ENCODE results near the gene OSBPL2. TPM values are rescaled to one million over a fixed set of nuclear protein-coding genes. Genes with fewer than 3 reads are reported as not detected.

Gene OSBPL2
- total and polyA plus RNA-seq, 12 donors, result 12.6 to 55.7 (median 39.8) TPM

DNA sequence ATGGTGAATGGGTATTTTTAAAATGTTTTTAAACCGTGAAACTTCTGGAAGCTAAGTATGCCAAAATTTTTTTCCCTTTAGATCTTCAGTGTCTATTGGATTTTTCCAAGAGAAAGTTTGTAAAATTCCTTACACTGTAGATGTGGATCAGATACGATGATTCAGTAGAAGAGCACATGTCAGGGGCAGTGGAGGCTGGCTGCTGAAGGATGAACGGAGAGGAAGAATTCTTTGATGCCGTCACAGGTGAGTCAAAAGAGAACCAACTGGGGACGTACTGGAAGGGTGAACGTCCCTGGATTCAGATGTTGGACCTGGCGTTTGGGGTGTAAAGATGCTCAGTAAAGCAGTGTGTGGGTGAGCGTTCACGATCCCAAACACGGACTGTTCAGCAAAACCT is 17.7 kb downstream of the OSBPL2 start:
- intact Hi-C loops (cut with DNase I), result loop anchor here in 1 of 10 donors (10.0 kb wide), 1 partner anchor 231 kb away; no protein-coding TSS in a partner anchor
- Histone ChIP-seq H3K9me3 (no peaks in the 10 kb centered on the region), H3K27ac (no peak overlapping the region), H3K36me3 (peaks cover 2 to 66% (median 35%) of the 10 kb centered on the region in 9 donors), H3K4me1 (peaks cover 4 to 44% (median 16%) of the 10 kb centered on the region in 9 donors), H3K4me3 (no peak overlapping the region), H3K27me3 (no peaks in the 10 kb centered on the region)
- ATAC-seq, result no peak
- no peak for DNase-seq
- WGBS, 2 donors, result 96% methylated on average over 10 of the region's 10 CpGs
- TF ChIP-seq, protein P1, sequence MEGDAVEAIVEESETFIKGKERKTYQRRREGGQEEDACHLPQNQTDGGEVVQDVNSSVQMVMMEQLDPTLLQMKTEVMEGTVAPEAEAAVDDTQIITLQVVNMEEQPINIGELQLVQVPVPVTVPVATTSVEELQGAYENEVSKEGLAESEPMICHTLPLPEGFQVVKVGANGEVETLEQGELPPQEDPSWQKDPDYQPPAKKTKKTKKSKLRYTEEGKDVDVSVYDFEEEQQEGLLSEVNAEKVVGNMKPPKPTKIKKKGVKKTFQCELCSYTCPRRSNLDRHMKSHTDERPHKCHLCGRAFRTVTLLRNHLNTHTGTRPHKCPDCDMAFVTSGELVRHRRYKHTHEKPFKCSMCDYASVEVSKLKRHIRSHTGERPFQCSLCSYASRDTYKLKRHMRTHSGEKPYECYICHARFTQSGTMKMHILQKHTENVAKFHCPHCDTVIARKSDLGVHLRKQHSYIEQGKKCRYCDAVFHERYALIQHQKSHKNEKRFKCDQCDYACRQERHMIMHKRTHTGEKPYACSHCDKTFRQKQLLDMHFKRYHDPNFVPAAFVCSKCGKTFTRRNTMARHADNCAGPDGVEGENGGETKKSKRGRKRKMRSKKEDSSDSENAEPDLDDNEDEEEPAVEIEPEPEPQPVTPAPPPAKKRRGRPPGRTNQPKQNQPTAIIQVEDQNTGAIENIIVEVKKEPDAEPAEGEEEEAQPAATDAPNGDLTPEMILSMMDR (IDR thresholded peaks at IDR 0.05), result no peak

DNA sequence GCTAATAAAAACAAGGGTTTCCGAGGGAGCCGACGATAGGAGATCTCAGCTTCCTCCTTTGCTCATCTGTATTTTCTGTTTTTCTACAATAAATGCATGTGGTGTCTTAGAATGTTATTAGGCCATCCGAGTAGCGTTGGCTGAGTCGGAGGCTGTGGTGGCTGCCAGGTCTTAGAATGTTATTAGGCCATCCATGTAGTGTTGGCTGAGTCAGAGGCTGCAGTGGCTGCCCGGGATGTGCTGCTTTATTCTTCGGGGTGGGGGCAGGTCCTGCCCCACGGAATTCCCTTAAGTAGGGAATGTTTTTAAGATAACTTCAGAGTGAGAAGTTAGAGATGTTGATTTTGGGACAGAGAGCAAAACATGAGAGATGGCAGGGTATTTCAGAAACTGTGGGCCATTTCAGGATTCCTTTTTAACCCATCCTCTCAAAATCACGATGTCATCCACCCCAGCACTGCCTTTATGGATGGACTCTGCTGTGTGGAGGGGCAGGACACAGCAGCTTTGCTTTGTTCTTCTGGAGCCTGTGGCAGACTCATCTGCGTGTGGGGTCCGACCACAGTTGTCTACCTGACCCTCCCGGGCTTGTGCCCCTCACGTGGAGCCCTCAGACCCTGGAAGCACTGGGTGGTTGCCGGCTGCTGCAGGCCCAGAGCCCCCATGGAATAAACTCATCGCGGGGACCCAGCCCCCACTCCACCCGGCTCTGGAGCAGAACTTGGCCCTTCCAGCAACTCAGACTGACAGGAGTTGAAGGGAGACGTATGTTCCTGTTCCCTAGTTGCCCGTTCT is 20.4 kb downstream of the OSBPL2 start:
- H3K4me1 ChIP-seq, result peaks cover 0 to 31% (median 16%) of the 10 kb centered on the region in 9 donors
- H3K9me3 ChIP-seq, result no peaks in the 10 kb centered on the region
- H3K27me3 ChIP-seq, result no peaks in the 10 kb centered on the region
- 71 to 73% methylated on average over 20 of the region's 20 CpGs for WGBS, 2 donors
- ATAC-seq (peak; percentile 37 to 94 (median 74)), DNase-seq (no peak)
- H3K4me3 ChIP-seq, result no peak overlapping the region
- TF ChIP-seq, protein P1 (IDR thresholded peaks at IDR 0.05), result no peak
- H3K27ac ChIP-seq, result peak overlapping the region in 2 of 10 donors; percentile 25 to 30
- intact Hi-C loops (cut with DNase I), result loop anchor here in 1 of 10 donors (10.0 kb wide), 1 partner anchor 234 kb away; no protein-coding TSS in a partner anchor
- peaks cover 4 to 87% (median 51%) of the 10 kb centered on the region in 9 donors for H3K36me3 ChIP-seq

DNA sequence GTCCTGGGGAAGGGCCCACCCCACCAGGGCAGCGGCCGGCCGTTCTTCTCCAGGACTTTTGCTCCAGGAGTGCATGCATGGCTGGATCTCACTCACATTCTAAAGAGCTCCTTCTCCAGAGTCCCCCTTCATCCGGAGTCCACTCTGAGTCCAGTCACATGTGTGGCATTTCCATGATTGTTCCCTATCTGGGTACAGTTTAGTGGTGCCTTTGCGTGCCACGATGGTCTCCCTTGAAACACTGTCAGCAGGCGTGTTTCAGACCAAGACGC is 20.9 kb downstream of the OSBPL2 start:
- Histone ChIP-seq H3K27ac (peak overlapping the region in 1 of 10 donors; percentile 25), H3K4me3 (no peak overlapping the region), H3K27me3 (no peaks in the 10 kb centered on the region), H3K36me3 (peaks cover 4 to 93% (median 56%) of the 10 kb centered on the region in 9 donors), H3K9me3 (no peaks in the 10 kb centered on the region), H3K4me1 (peaks cover 0 to 27% (median 14%) of the 10 kb centered on the region in 9 donors)
- no peak for DNase-seq
- 91 to 93% methylated on average over 8 of the region's 8 CpGs for WGBS, 2 donors
- peak in 1 of 8 donors; percentile 7 for ATAC-seq
- TF ChIP-seq, protein P1 (IDR thresholded peaks at IDR 0.05), result no peak
- intact Hi-C loops (cut with DNase I), result loop anchor here in 1 of 10 donors (10.0 kb wide), 1 partner anchor 234 kb away; no protein-coding TSS in a partner anchor

DNA sequence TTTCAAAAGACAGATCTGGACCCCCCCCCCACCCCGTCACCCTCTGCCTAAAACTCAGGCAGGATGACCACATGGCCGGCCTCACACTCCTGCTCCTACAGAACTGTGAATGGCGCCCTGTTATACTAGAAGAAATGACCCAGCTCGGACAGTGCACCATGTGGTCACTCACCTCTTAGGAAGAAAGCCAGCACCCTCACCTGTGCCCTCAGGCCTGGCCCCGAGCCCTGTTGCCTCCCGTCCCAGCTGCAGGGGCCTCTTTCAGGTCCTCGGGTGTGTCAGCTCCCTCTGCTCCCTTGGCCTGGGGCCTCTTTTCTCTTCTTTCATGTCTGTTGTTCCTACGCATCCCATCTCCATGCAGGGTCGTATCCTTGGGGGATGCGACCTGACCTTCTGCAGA is 23.7 kb downstream of the OSBPL2 start:
- TF ChIP-seq, protein P1 (IDR thresholded peaks at IDR 0.05), result no peak
- no peak for ATAC-seq
- DNase-seq, result no peak
- H3K36me3 ChIP-seq, result peaks cover 0 to 100% (median 63%) of the 10 kb centered on the region in 9 donors
- intact Hi-C loops (cut with DNase I), result no loop called here
- no peak overlapping the region for H3K4me3 ChIP-seq
- H3K27ac ChIP-seq, result no peak overlapping the region
- no peaks in the 10 kb centered on the region for H3K27me3 ChIP-seq
- peaks cover 0 to 9% (median 0%) of the 10 kb centered on the region in 11 donors for H3K9me3 ChIP-seq
- 94 to 95% methylated on average over 10 of the region's 10 CpGs for WGBS, 2 donors
- H3K4me1 ChIP-seq, result peaks cover 0 to 25% (median 17%) of the 10 kb centered on the region in 9 donors
